EH (cell line): ENCODE measurements around the gene LARGE1.

Experiments
- DNase-seq: peaks from one replicate; pipeline ENCODE4 v3.0.0-alpha.2; 2015; ENCODE audit warnings: low read depth

Gene LARGE1

GRCh38 chr22:33520904-33521780 is 399.1 kb downstream of the LARGE1 start:
- DNase-seq = no peak

DNA sequence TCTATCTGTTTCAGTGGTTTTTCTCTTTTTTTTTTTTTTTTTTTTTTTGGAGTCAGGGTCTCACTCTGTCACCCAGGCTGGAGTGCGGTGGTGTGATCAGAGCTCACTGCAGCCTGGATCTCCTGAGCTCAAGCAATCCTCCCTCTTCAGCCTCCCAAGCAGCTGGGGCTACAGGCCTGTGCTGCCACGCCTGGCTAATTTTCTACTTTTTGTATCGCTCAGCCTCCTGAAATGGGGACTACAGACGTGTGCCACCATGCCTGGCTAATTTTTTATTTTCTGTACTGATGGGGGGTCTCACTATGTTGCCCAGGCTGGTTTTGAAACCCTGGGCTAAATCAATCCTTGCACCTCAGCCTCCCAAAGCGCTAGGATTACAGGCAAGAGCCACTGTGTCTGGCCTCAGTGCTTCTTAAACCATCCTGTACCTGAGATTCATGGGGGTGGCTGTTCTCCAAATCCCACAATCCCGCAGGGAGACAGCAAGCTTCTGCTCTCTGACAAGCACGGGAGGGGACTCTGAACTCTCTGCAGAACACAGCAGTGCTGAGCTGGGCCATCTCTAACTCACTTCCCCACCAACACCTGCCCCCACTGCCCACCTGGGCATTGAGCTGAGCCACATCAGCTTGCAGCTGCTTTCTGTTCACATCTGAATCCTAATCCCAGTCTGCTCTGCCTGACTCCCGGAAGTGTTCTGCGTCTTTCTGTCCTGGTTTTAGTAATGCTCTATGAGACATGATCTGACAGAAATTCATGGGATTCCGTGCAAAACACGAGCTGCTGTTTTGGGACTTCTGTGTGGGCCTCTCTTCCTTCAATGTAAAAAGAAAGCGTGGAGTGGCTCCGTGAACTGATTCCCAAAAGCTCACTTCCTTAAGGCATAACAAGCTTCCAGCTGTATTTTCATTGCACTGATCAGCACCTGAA is 400.0 kb downstream of the LARGE1 start:
- DNase-seq = no peak

DNA sequence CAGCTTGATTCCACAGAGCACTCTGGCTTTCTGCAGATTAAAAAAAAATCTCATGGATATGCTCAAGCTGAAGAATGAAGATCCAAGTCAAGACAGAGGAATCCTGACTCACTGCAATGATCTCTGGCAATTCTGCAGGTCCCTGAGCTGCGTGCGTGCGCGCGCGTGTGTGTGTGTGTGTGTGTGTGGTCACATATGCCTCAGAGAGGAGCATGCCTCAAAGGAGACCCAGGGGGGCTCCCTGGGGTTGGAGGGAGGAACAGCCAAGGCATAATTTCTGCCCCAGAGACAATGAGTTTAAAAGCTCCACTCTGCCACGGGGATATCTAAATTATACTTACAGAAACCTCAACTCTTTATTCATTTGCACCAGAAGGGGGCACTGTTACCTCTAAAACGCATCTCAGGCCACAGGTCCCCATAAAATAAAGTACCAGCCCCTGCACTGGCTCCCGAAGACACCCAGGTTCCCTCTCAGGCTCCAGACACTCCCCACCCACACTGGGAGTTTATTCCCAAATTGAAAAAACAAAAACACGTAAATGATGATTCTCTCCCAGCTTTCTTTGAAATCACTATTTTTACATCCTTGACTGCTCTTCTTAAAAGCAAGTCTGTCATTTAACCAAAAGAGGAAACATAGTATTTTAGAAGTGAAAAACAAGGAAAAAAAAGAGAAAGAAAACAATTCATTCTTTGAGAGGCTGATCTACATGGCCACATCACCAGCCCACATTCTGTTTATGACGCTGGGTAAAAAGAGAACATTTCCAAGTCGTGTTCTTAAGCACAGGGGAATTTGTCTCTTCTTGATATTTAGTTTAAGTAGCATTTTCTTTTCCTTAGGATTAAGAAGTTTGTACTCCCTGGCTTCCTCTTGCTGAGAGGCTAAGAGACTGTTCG is 401.0 kb downstream of the LARGE1 start:
- DNase-seq = peak; percentile 53

DNA sequence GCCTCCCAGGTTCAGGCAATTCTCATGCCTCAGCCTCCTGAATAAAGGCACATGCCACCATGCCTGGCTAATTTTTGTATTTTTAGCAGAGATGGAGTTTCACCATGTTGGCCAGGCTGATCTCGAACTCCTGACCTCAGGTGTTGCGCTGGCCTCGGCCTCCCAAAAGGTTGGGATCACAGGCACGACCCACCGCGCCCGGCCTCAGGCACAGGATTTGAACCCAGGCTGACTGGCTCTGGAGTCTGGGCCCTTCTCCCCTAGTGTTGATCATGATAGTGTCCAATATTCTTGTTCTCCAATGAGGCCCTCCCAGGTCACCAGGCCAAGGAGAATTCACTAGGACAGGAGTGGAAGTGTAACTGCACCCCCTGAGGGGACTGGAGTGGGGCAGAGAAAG is 401.9 kb downstream of the LARGE1 start:
- DNase-seq = no peak

- DNase-seq = no peak
Measured at GRCh38 chr22:33515795-33516194, 404.5 kb downstream of the LARGE1 start.

- peak; percentile 12 for DNase-seq
Measured at GRCh38 chr22:33513388-33514338, 406.6 kb downstream of the LARGE1 start.

GRCh38 chr22:33512908-33513307 is 407.4 kb downstream of the LARGE1 start:
- no peak for DNase-seq

DNA sequence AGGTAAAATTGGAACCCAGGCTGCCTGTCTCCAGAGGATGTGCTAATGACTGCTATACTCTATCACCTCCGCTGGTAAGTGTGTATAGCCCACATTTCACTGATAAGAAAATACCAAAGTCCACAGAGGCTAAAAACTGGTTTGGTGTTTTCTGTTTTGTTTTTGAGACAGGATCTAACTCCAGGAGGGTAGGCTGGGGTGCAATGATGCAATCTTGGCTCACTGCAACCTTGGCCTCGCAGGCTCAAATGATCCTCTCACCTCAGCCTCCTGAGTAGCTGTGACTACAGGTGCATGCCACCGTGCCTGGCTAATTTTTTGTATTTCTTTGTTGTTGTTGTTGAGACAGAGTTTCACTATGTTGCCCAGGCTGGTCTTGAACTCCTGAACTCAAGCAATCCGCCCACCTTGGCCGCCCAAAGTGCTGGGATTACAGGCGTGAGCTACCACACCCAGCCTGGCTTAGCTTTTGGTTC is 409.8 kb downstream of the LARGE1 start:
- DNase-seq = no peak

DNA sequence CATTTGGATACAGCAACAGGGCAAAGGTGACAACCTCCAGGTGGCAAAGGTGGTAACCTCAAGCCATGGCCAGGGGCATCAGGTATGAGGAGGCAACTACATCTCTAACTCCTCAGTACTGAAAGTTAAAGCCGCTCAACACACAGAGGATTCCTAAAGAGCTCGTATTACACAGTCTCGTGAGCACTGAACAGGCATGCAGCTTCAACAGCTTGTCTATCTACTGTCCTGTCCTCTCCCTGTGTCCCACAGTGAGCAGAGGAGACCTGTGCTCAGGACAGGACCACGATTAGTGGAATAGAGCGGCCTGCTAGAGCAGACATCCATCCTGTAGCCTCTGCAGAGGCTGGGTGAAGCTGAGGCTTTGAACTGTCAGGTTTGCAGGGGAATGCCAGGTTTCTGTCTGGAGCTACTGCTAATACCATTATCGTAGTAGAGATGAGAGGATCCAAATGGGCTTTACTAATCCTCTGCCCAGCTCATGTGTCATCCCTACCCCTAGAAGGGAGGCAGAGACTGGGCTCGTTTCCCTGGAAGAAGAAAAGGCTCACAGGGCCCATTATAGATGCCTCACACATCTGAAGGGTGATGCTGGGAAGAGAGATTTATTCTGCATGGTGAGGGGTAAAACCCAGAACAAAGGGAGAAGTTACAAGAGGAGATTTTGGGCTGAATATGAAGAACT is 415.2 kb downstream of the LARGE1 start:
- DNase-seq = no peak

GRCh38 chr22:33496112-33496511 is 424.2 kb downstream of the LARGE1 start:
- no peak for DNase-seq

GRCh38 chr22:33493476-33494205 is 426.6 kb downstream of the LARGE1 start:
- no peak for DNase-seq

DNA sequence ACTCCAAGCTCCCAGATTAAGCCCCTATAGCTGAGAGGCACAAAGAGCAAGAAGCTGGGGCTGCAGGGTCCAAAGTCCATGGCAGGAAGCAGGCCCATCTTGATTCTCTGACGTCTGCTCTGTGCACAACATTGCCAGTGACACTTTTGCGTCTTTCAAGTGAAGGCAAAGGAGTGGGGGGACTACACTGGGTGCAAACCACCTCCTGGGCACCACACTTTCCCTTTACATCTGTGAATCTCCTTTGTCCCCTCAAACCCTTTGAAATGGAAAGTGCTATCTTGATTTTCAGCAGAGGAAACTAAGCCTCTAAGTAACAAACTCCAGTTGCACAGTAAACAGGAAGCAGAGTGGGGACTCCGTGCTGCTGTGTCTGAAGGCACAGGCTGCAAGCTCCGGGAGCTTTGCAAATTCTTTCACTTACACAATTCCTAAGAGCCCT is 428.0 kb downstream of the LARGE1 start:
- DNase-seq = peak; percentile 9

GRCh38 chr22:33487041-33487716 is 433.1 kb downstream of the LARGE1 start:
- no peak for DNase-seq

DNA sequence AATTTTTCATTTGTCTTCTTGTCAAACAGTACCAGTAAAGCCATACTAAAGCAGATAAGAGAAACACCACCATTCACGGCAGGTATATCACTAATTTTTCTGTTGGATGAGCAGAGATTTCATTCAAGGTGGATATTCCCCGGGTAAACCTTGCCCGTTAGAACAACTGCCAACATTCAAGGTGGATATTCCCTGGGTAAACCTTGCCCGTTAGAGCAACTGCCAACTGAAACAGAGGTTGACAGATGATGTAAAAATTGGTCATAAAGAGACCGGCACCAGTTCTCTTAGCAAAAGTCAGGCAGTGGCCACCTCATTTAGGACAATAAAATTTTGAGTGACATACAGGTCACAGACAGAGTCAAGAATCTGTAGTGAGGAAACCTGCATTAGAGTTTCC is 438.7 kb downstream of the LARGE1 start:
- DNase-seq = no peak

- no peak for DNase-seq
Measured at GRCh38 chr22:33477120-33478111, 442.9 kb downstream of the LARGE1 start.

- DNase-seq = peak; percentile 50
Measured at GRCh38 chr22:33476716-33477115, 443.6 kb downstream of the LARGE1 start.

DNA sequence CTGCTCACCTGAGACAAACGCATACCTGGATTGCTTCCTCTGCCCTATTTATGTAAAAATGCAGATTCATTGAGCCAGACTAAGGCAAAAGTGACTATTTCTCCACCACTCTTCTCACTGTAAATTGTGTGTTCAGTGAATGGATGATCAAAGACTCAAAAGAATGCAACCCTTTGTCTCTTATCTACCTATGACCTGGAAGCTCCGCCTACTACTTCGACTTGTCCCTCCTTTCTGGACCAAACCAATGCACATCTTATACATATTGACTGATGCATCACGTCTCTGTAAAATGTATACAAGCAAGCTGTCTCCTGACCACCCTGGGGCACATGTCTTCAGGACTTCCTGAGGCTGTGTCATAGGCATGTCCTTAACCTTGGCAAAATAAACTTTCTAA is 444.1 kb downstream of the LARGE1 start:
- DNase-seq = peak; percentile 12
